SK-N-SH (cell line): Measurements from ENCODE around the gene RGS11. TPM values are rescaled to one million over a fixed set of nuclear protein-coding genes. Genes with fewer than 3 reads are reported as not detected.

Source experiments
- CTCF ChIA-PET: fragments of 300-600, 350-600 bp; formaldehyde crosslinking; extraction: SDS; loops from one replicate; lab custom pipeline; 2021; lab: Yijun Ruan, JAX
- POLR2A ChIA-PET: fragments of 350-600 bp; sonication (Branson Sonifier 250); formaldehyde crosslinking; extraction: SDS; loops from one replicate; lab custom pipeline; 2020; ENCODE audit warnings: antibody characterized with exemption, inconsistent platforms; lab: Yijun Ruan, JAX
- DNase-seq: peaks from one replicate; pipeline ENCODE4 v3.0.0; 2012
- H2AFZ ChIP-seq: fragments of 200-600 bp; sonication (generic); 2 replicates; pipeline ENCODE4 v1.8.1; 2016; ENCODE audit warnings: antibody characterized with exemption, mild to moderate bottlenecking, low read depth
- H3F3A ChIP-seq: fragments of 200-600 bp; sonication (generic); replicated peaks from 2 replicates; pipeline ENCODE3; 2016; ENCODE audit warnings: antibody characterized with exemption, mild to moderate bottlenecking; ENCODE audit not compliant: insufficient read depth
- H3K27ac ChIP-seq, 2 experiments: fragments of 200-500 bp in 1 of 2; fragments of 200-600 bp in 1 of 2; sonication (Bioruptor generic) in 1 of 2; sonication (generic), shearing (Covaris generic) in 1 of 2; 2 replicates each; pipeline versions ENCODE4 v1.5.1 to v1.6.1; 2014 to 2016; ENCODE audit warnings: low read depth in 2 of 2, inconsistent platforms in 1 of 2, low read length in 1 of 2, mild to moderate bottlenecking in 1 of 2, mixed read lengths in 1 of 2
- H3K27me3 ChIP-seq: fragments of 200-600 bp; sonication (generic), shearing (Covaris generic); 2 replicates; pipeline ENCODE4 v1.6.1; 2016; ENCODE audit warnings: mixed run types; ENCODE audit not compliant: insufficient read depth
- H3K36me3 ChIP-seq, 2 experiments: fragments of 200-500 bp in 1 of 2; fragments of 200-600 bp in 1 of 2; sonication (Bioruptor generic) in 1 of 2; sonication (generic) in 1 of 2; replicated peaks in 1 of 2; 2 replicates each; pipeline versions ENCODE3 to v1.5.1; 2014 to 2016; ENCODE audit warnings: low read length in 1 of 2, mild to moderate bottlenecking in 1 of 2; ENCODE audit not compliant: insufficient read depth in 2 of 2, control insufficient read depth in 1 of 2
- H3K4me1 ChIP-seq, 2 experiments: fragments of 200-500 bp in 1 of 2; fragments of 200-600 bp in 1 of 2; sonication (Bioruptor generic) in 1 of 2; sonication (generic), shearing (Covaris generic) in 1 of 2; 2 replicates each; pipeline versions ENCODE4 v1.5.1 to v1.6.1; 2014 to 2016; ENCODE audit warnings: low read depth in 1 of 2, low read length in 1 of 2, mixed run types in 1 of 2; ENCODE audit not compliant: insufficient read depth in 2 of 2, control insufficient read depth in 1 of 2
- H3K4me2 ChIP-seq: fragments of 200-600 bp; sonication (generic), shearing (Covaris generic); 2 replicates; pipeline ENCODE4 v1.6.1; 2017; ENCODE audit warnings: mixed run types
- H3K4me3 ChIP-seq, 2 experiments: fragments of 200-500 bp in 1 of 2; fragments of 200-600 bp in 1 of 2; sonication (Bioruptor generic) in 1 of 2; sonication (generic), shearing (Covaris generic) in 1 of 2; 2 replicates each; pipeline versions ENCODE4 v1.5.1 to v1.8.1; 2014 to 2016; ENCODE audit warnings: low read depth in 2 of 2, inconsistent platforms in 1 of 2, low read length in 1 of 2, mild to moderate bottlenecking in 1 of 2, mixed read lengths in 1 of 2, moderate library complexity in 1 of 2
- H3K79me2 ChIP-seq: fragments of 200-600 bp; sonication (generic); 2 replicates; pipeline ENCODE4 v1.8.1; 2017; ENCODE audit warnings: mild to moderate bottlenecking; ENCODE audit not compliant: insufficient read depth
- H3K9ac ChIP-seq: fragments of 200-600 bp; sonication (generic); 2 replicates; pipeline ENCODE4 v1.6.1; 2017; ENCODE audit warnings: mixed run types
- H3K9me2 ChIP-seq: fragments of 200-600 bp; sonication (generic); 2 replicates; pipeline ENCODE4 v1.6.1; 2017; ENCODE audit warnings: mixed run types
- H3K9me3 ChIP-seq: fragments of 200-600 bp; sonication (generic); 2 replicates; pipeline ENCODE4 v1.6.1; 2017; ENCODE audit warnings: mixed run types, mild to moderate bottlenecking, moderate library complexity
- H4K20me1 ChIP-seq: fragments of 200-600 bp; sonication (generic); 2 replicates; pipeline ENCODE4 v1.6.1; 2017; ENCODE audit warnings: mild to moderate bottlenecking, mixed run types; ENCODE audit not compliant: insufficient read depth
- CHD2 ChIP-seq: fragments of 150-350 bp; IDR thresholded peaks from 2 replicates; pipeline ENCODE4 v1.6.1; 2018; ENCODE audit warnings: low read length; ENCODE audit not compliant: partially characterized antibody
- EP300 ChIP-seq, 2 experiments: IDR thresholded peaks; 2 replicates each; pipeline versions ENCODE4 v1.4.0 to v1.6.1; 2012; ENCODE audit warnings: borderline replicate concordance in 1 of 2, low read depth in 1 of 2, low read length in 1 of 2
- EZH2phosphoT487 ChIP-seq: fragments of 200-600 bp; sonication (generic); IDR thresholded peaks from 2 replicates; pipeline ENCODE4 v1.6.1; 2017; ENCODE audit warnings: low read depth, mixed run types, mild to moderate bottlenecking, antibody characterized with exemption, moderate library complexity, borderline replicate concordance
- FOSL2 ChIP-seq: IDR thresholded peaks from 2 replicates; pipeline ENCODE4 v1.4.0; 2012; ENCODE audit warnings: low read depth, mild to moderate bottlenecking, moderate library complexity, borderline replicate concordance
- FOXJ3 ChIP-seq: sonication (generic); formaldehyde crosslinking; IDR thresholded peaks from 2 replicates; pipeline ENCODE4 v1.5.1; 2020; ENCODE audit warnings: mild to moderate bottlenecking, missing genetic modification reagents
- GABPA ChIP-seq: IDR thresholded peaks from 2 replicates; pipeline ENCODE4 v1.4.0; 2012; ENCODE audit warnings: low read depth, mild to moderate bottlenecking
- GATA2 ChIP-seq: sonication (generic); formaldehyde crosslinking; IDR thresholded peaks from 2 replicates; pipeline ENCODE4 v1.5.0; 2020; ENCODE audit warnings: mild to moderate bottlenecking, missing genetic modification reagents
- JUND ChIP-seq: IDR thresholded peaks from 2 replicates; pipeline ENCODE4 v1.4.0; 2012
- NFIC ChIP-seq: IDR thresholded peaks from 2 replicates; pipeline ENCODE4 v1.4.0; 2012; ENCODE audit warnings: borderline replicate concordance
- NRF1 ChIP-seq: IDR thresholded peaks from 2 replicates; pipeline ENCODE4 v1.6.1; 2012; ENCODE audit warnings: low read depth, mild to moderate bottlenecking, low read length
- RAD21 ChIP-seq: IDR thresholded peaks from 2 replicates; pipeline ENCODE4 v1.6.1; 2012; ENCODE audit warnings: mild to moderate bottlenecking, low read length
- RFX5 ChIP-seq: IDR thresholded peaks from 2 replicates; pipeline ENCODE4 v1.6.1; 2012; ENCODE audit warnings: mild to moderate bottlenecking, improper control_type of control experiment, low read length
- RXRA ChIP-seq: IDR thresholded peaks from 2 replicates; pipeline ENCODE4 v1.4.0; 2012; ENCODE audit warnings: low read depth, mild to moderate bottlenecking, borderline replicate concordance
- TCF12 ChIP-seq: IDR thresholded peaks from 2 replicates; pipeline ENCODE4 v1.4.0; 2012
- TEAD4 ChIP-seq: IDR thresholded peaks from 2 replicates; pipeline ENCODE4 v1.4.0; 2012; ENCODE audit warnings: mild to moderate bottlenecking, borderline replicate concordance; ENCODE audit not compliant: insufficient read depth
- YY1 ChIP-seq: IDR thresholded peaks from 2 replicates; pipeline ENCODE4 v1.4.0; 2012; ENCODE audit warnings: low read depth, mild to moderate bottlenecking
- WGBS: methylation state at CpG from one replicate; pipeline ENCODE4 v1.1.6; 2017; ENCODE audit warnings: low lambda C conversion rate; 5-methylcytosine and 5-hydroxymethylcytosine counted together
- polyA plus RNA-seq, 3 experiments: library from polyadenylated mRNA; depleted of rRNA; stranded (reverse); fragments of >200 nt; gene quantifications; 2 replicates each; pipeline ENCODE4 v1.2.3, GENCODE V29; 2012
- TF ChIP-seq, protein P1 (sequence below): IDR thresholded peaks from 2 replicates; pipeline ENCODE4 v1.6.1; 2012; ENCODE audit warnings: mild to moderate bottlenecking, low read depth, low read length, moderate library complexity
- TF ChIP-seq, protein P2 (sequence below): fragments of 150-350 bp; IDR thresholded peaks from 2 replicates; pipeline ENCODE4 v1.6.1; 2016; ENCODE audit warnings: mild to moderate bottlenecking, low read depth, low read length
- TF ChIP-seq, protein P3 (sequence below): fragments of 200-600 bp; sonication (generic); IDR thresholded peaks from 2 replicates; pipeline ENCODE4 v1.6.1; 2017; ENCODE audit warnings: antibody characterized with exemption, mild to moderate bottlenecking, moderate library complexity
- TF ChIP-seq, protein P4 (sequence below): IDR thresholded peaks from 2 replicates; pipeline ENCODE4; 2012

The RGS11 gene
- polyA plus RNA-seq, 1 of the 3 experiments (the other 2 are of a cell fraction), result 9.8 TPM

DNA sequence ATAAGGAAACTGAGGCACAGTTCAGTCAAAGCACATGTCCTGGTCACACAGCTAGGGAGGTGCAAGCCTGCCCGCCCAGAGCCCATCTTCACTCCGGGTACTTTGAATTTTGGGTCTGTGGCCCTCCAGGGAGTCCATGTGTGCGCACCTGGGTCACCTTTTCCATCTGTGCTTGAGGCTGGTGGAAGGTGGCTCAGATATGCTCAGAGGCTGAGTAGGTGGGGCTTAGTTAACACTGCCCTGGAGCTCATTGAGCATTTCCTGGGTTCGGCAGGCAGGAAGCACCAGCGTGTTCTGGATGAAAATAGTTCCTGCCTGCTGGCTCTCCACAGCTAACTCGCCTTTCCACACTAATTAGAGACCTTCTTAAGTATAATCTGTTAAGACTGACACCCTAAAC, 21.9 kb downstream of the RGS11 start:
- no peaks in the 10 kb centered on the region for H3K79me2 ChIP-seq
- no peak overlapping the region for H2AFZ ChIP-seq
- no peak for DNase-seq
- no peak overlapping the region for H3K4me2 ChIP-seq
- no peaks in the 10 kb centered on the region for H3K9me2 ChIP-seq
- POLR2A ChIA-PET, result no interaction called here
- no peaks in the 10 kb centered on the region for H4K20me1 ChIP-seq
- H3K9ac ChIP-seq, result no peak overlapping the region
- no peaks in the 10 kb centered on the region for H3K27me3 ChIP-seq
- H3F3A ChIP-seq, result no peaks in the 10 kb centered on the region
- no peaks in the 10 kb centered on the region for H3K9me3 ChIP-seq
- WGBS, result 97% methylated on average over 6 of the region's 6 CpGs
- no peak overlapping the region for H3K4me3 ChIP-seq
- H3K27ac ChIP-seq, result no peak overlapping the region
- TF ChIP-seq EP300 (IDR thresholded peaks at IDR 0.05; ENCODE audit: borderline replicate concordance in 1 of 2, low read depth in 1 of 2, low read length in 1 of 2) (no peak), RXRA (no peak), RFX5 (no peak), EZH2phosphoT487 (no peak), TCF12 (no peak), GATA2 (no peak), FOSL2 (no peak), FOXJ3 (no peak), NFIC (no peak), TEAD4 (no peak), GABPA (no peak), CHD2 (no peak), YY1 (no peak), NRF1 (no peak), JUND (no peak), RAD21 (no peak)
- TF ChIP-seq, protein P1, sequence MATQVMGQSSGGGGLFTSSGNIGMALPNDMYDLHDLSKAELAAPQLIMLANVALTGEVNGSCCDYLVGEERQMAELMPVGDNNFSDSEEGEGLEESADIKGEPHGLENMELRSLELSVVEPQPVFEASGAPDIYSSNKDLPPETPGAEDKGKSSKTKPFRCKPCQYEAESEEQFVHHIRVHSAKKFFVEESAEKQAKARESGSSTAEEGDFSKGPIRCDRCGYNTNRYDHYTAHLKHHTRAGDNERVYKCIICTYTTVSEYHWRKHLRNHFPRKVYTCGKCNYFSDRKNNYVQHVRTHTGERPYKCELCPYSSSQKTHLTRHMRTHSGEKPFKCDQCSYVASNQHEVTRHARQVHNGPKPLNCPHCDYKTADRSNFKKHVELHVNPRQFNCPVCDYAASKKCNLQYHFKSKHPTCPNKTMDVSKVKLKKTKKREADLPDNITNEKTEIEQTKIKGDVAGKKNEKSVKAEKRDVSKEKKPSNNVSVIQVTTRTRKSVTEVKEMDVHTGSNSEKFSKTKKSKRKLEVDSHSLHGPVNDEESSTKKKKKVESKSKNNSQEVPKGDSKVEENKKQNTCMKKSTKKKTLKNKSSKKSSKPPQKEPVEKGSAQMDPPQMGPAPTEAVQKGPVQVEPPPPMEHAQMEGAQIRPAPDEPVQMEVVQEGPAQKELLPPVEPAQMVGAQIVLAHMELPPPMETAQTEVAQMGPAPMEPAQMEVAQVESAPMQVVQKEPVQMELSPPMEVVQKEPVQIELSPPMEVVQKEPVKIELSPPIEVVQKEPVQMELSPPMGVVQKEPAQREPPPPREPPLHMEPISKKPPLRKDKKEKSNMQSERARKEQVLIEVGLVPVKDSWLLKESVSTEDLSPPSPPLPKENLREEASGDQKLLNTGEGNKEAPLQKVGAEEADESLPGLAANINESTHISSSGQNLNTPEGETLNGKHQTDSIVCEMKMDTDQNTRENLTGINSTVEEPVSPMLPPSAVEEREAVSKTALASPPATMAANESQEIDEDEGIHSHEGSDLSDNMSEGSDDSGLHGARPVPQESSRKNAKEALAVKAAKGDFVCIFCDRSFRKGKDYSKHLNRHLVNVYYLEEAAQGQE, result no peak
- TF ChIP-seq, protein P2, sequence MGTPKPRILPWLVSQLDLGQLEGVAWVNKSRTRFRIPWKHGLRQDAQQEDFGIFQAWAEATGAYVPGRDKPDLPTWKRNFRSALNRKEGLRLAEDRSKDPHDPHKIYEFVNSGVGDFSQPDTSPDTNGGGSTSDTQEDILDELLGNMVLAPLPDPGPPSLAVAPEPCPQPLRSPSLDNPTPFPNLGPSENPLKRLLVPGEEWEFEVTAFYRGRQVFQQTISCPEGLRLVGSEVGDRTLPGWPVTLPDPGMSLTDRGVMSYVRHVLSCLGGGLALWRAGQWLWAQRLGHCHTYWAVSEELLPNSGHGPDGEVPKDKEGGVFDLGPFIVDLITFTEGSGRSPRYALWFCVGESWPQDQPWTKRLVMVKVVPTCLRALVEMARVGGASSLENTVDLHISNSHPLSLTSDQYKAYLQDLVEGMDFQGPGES, result no peak
- TF ChIP-seq, protein P3, sequence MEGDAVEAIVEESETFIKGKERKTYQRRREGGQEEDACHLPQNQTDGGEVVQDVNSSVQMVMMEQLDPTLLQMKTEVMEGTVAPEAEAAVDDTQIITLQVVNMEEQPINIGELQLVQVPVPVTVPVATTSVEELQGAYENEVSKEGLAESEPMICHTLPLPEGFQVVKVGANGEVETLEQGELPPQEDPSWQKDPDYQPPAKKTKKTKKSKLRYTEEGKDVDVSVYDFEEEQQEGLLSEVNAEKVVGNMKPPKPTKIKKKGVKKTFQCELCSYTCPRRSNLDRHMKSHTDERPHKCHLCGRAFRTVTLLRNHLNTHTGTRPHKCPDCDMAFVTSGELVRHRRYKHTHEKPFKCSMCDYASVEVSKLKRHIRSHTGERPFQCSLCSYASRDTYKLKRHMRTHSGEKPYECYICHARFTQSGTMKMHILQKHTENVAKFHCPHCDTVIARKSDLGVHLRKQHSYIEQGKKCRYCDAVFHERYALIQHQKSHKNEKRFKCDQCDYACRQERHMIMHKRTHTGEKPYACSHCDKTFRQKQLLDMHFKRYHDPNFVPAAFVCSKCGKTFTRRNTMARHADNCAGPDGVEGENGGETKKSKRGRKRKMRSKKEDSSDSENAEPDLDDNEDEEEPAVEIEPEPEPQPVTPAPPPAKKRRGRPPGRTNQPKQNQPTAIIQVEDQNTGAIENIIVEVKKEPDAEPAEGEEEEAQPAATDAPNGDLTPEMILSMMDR, result no peak
- TF ChIP-seq, protein P4, sequence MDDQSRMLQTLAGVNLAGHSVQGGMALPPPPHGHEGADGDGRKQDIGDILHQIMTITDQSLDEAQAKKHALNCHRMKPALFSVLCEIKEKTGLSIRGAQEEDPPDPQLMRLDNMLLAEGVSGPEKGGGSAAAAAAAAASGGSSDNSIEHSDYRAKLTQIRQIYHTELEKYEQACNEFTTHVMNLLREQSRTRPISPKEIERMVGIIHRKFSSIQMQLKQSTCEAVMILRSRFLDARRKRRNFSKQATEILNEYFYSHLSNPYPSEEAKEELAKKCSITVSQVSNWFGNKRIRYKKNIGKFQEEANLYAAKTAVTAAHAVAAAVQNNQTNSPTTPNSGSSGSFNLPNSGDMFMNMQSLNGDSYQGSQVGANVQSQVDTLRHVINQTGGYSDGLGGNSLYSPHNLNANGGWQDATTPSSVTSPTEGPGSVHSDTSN, result no peak
- H3K36me3 ChIP-seq, result peaks cover 11 to 13% of the 10 kb centered on the region in 2 experiments
- CTCF ChIA-PET, result interaction anchor here (1.0 to 2.6 kb wide), 3 partner anchors 10 to 25 kb away, joined by 3 to 5 read pairs (median 4); partner anchors contain the start of gene LUC7L
- no peaks in the 10 kb centered on the region; a peak in 1 of 4 replicates for H3K4me1 ChIP-seq
